Activated T-cell treated with anti-CD3 and anti-CD28 coated beads, Interleukin-2, amount 50 U/mL, for 72 hours (primary cell): ENCODE results near the gene PAK6. TPM values are rescaled to one million over a fixed set of nuclear protein-coding genes. Genes with fewer than 3 reads are reported as not detected.

ENCODE experiments used
- ATAC-seq, 2 donors: fragments of 150-1000 bp; cut with Tn5 transposase; replicated peaks in 1 of 2; 2 replicates each; pipeline ENCODE4 v1.10.0; 2021; ENCODE audit warnings: moderate library complexity in 2 of 2, mild to moderate bottlenecking in 1 of 2
- DNase-seq, 2 donors: peaks; one replicate each; pipeline ENCODE4 v3.0.0; 2021 to 2022; ENCODE audit warnings: mixed read lengths in 1 of 2
- H3K27ac Mint-ChIP-seq: one replicate; pipeline ENCODE4 v1.8.0; 2022; ENCODE audit warnings: mild to moderate bottlenecking, moderate library complexity, mixed read lengths
- H3K27me3 Mint-ChIP-seq: one replicate; pipeline ENCODE4 v1.8.0; 2022; ENCODE audit warnings: low read depth, mixed read lengths
- H3K36me3 Mint-ChIP-seq, 2 donors: one replicate each; pipeline ENCODE4 v1.8.0; 2022; ENCODE audit warnings: mixed read lengths in 2 of 2, mild to moderate bottlenecking in 1 of 2; ENCODE audit not compliant: insufficient read depth in 2 of 2
- H3K4me1 Mint-ChIP-seq: one replicate; pipeline ENCODE4 v1.8.0; 2022; ENCODE audit warnings: low read depth, mixed read lengths
- H3K4me3 Mint-ChIP-seq, 2 donors: one replicate each; pipeline ENCODE4 v1.8.0; 2022; ENCODE audit warnings: mild to moderate bottlenecking in 2 of 2, mixed read lengths in 2 of 2, moderate library complexity in 2 of 2
- H3K9me3 Mint-ChIP-seq, 2 donors: one replicate each; pipeline ENCODE4 v1.8.0; 2022; ENCODE audit warnings: mixed read lengths in 2 of 2
- total RNA-seq, 2 donors: library from RNA; stranded (reverse); gene quantifications; one replicate each; pipeline ENCODE4 v1.2.3, GENCODE V29; 2022

Gene PAK6
- total RNA-seq, 2 donors from 2014 or later: 0.51 to 1.2 TPM

- Mint-ChIP-seq H3K9me3 (no peaks in the 10 kb centered on the region), H3K4me1 (no peaks in the 10 kb centered on the region), H3K27me3 (peaks cover 3% of the 10 kb centered on the region), H3K27ac (no peak overlapping the region), H3K4me3 (no peak overlapping the region), H3K36me3 (no peaks in the 10 kb centered on the region)
- DNase-seq (no peak), ATAC-seq (no peak)
Observed at GRCh38 chr15:40245666-40246450, 7.0 kb downstream of the PAK6 start.

GRCh38 chr15:40246496-40247280, 7.8 kb downstream of the PAK6 start:
- H3K36me3 Mint-ChIP-seq: no peaks in the 10 kb centered on the region
- no peak overlapping the region for H3K27ac Mint-ChIP-seq
- ATAC-seq: no peak
- DNase-seq: no peak
- H3K9me3 Mint-ChIP-seq: no peaks in the 10 kb centered on the region
- no peak overlapping the region for H3K4me3 Mint-ChIP-seq
- H3K27me3 Mint-ChIP-seq: peaks cover 10% of the 10 kb centered on the region
- no peaks in the 10 kb centered on the region for H3K4me1 Mint-ChIP-seq

GRCh38 chr15:40247406-40247971, 8.6 kb downstream of the PAK6 start:
- Mint-ChIP-seq H3K9me3 (no peaks in the 10 kb centered on the region), H3K4me3 (no peak overlapping the region), H3K36me3 (no peaks in the 10 kb centered on the region), H3K27ac (no peak overlapping the region), H3K4me1 (no peaks in the 10 kb centered on the region), H3K27me3 (peaks cover 10% of the 10 kb centered on the region)
- ATAC-seq (no peak), DNase-seq (no peak)

- no peak overlapping the region for H3K27ac Mint-ChIP-seq
- peaks cover 15% of the 10 kb centered on the region for H3K27me3 Mint-ChIP-seq
- H3K4me1 Mint-ChIP-seq: no peaks in the 10 kb centered on the region
- no peak overlapping the region for H3K4me3 Mint-ChIP-seq
- no peak for ATAC-seq
- no peaks in the 10 kb centered on the region for H3K36me3 Mint-ChIP-seq
- no peak for DNase-seq
- H3K9me3 Mint-ChIP-seq: no peaks in the 10 kb centered on the region
Observed at GRCh38 chr15:40248006-40248783, 9.3 kb downstream of the PAK6 start.

- ATAC-seq (no peak), DNase-seq (no peak)
- Mint-ChIP-seq H3K4me3 (no peak overlapping the region), H3K4me1 (no peaks in the 10 kb centered on the region), H3K27me3 (peaks cover 30% of the 10 kb centered on the region), H3K36me3 (peaks cover 0 to 2% of the 10 kb centered on the region in 2 donors), H3K27ac (no peak overlapping the region), H3K9me3 (no peaks in the 10 kb centered on the region)
Observed at GRCh38 chr15:40249477-40250303, 10.8 kb downstream of the PAK6 start.

GRCh38 chr15:40250304-40250656, 11.4 kb downstream of the PAK6 start:
- Mint-ChIP-seq H3K36me3 (peaks cover 0 to 2% of the 10 kb centered on the region in 2 donors), H3K4me3 (no peak overlapping the region), H3K27me3 (peaks cover 32% of the 10 kb centered on the region), H3K9me3 (no peaks in the 10 kb centered on the region), H3K4me1 (no peaks in the 10 kb centered on the region), H3K27ac (no peak overlapping the region)
- ATAC-seq (no peak), DNase-seq (no peak)

GRCh38 chr15:40250771-40251483, 12.1 kb downstream of the PAK6 start:
- H3K4me3 Mint-ChIP-seq: peak overlapping the region; percentile 55 to 57
- H3K36me3 Mint-ChIP-seq: peaks cover 0 to 2% of the 10 kb centered on the region in 2 donors
- H3K27ac Mint-ChIP-seq: no peak overlapping the region
- no peaks in the 10 kb centered on the region for H3K9me3 Mint-ChIP-seq
- peaks cover 32% of the 10 kb centered on the region for H3K27me3 Mint-ChIP-seq
- DNase-seq: no peak
- ATAC-seq: no peak
- H3K4me1 Mint-ChIP-seq: no peaks in the 10 kb centered on the region

- no peak for ATAC-seq
- Mint-ChIP-seq H3K27ac (no peak overlapping the region), H3K36me3 (peaks cover 0 to 2% of the 10 kb centered on the region in 2 donors)
Observed at GRCh38 chr15:40251486-40252140, 12.8 kb downstream of the PAK6 start.

GRCh38 chr15:40252141-40252437, 13.2 kb downstream of the PAK6 start:
- Mint-ChIP-seq H3K27me3 (peaks cover 32% of the 10 kb centered on the region), H3K4me3 (no peak overlapping the region), H3K27ac (no peak overlapping the region), H3K4me1 (no peaks in the 10 kb centered on the region), H3K36me3 (peaks cover 0 to 2% of the 10 kb centered on the region in 2 donors), H3K9me3 (no peaks in the 10 kb centered on the region)
- DNase-seq (no peak), ATAC-seq (no peak)

More at GRCh38 chr15:40251486-40252140, 12.8 kb downstream of the PAK6 start:
- H3K27me3 Mint-ChIP-seq: peaks cover 32% of the 10 kb centered on the region
- H3K4me3 Mint-ChIP-seq: peak overlapping the region; percentile 55 to 57
- no peaks in the 10 kb centered on the region for H3K4me1 Mint-ChIP-seq
- no peak for DNase-seq
- H3K9me3 Mint-ChIP-seq: no peaks in the 10 kb centered on the region

GRCh38 chr15:40252438-40253166, 13.7 kb downstream of the PAK6 start:
- Mint-ChIP-seq H3K36me3 (peaks cover 0 to 2% of the 10 kb centered on the region in 2 donors), H3K4me1 (no peaks in the 10 kb centered on the region), H3K9me3 (no peaks in the 10 kb centered on the region), H3K4me3 (peak overlapping the region; percentile 74 to 85), H3K27ac (no peak overlapping the region), H3K27me3 (peaks cover 32% of the 10 kb centered on the region)
- peak; percentile 59 to 69 for ATAC-seq
- peak; percentile 13 to 36 for DNase-seq

- H3K27me3 Mint-ChIP-seq: peaks cover 32% of the 10 kb centered on the region
- H3K9me3 Mint-ChIP-seq: no peaks in the 10 kb centered on the region
- no peaks in the 10 kb centered on the region for H3K4me1 Mint-ChIP-seq
- peaks cover 0 to 2% of the 10 kb centered on the region in 2 donors for H3K36me3 Mint-ChIP-seq
- H3K27ac Mint-ChIP-seq: no peak overlapping the region
- DNase-seq (no peak), ATAC-seq (peak in 1 of 2 donors; percentile 41)
- H3K4me3 Mint-ChIP-seq: peak overlapping the region; percentile 74 to 85
Observed at GRCh38 chr15:40253167-40253790, 14.4 kb downstream of the PAK6 start.
